HG02798 (cell line): Measurements from ENCODE around the gene DSG2.

Experiments used
- ATAC-seq: cut with Tn5 transposase; IDR thresholded peaks from one replicate; pipeline ENCODE4 v1.9.1; 2021; ENCODE audit warnings: mild to moderate bottlenecking; ENCODE audit not compliant: unreplicated experiment, poor library complexity

DSG2 gene

GRCh38 chr18:31549416-31549815 is 51.4 kb downstream of the DSG2 start:
- no peak for ATAC-seq

GRCh38 chr18:31551883-31552282 is 53.9 kb downstream of the DSG2 start:
- no peak for ATAC-seq

GRCh38 chr18:31553800-31554199 is 55.8 kb downstream of the DSG2 start:
- ATAC-seq = no peak

GRCh38 chr18:31554776-31555175 is 56.8 kb downstream of the DSG2 start:
- ATAC-seq = no peak

GRCh38 chr18:31555971-31556747 is 58.2 kb downstream of the DSG2 start:
- peak; percentile 67 for ATAC-seq

- no peak for ATAC-seq
Observed at GRCh38 chr18:31557446-31557845, 59.5 kb downstream of the DSG2 start.

GRCh38 chr18:31558567-31558966 is 60.6 kb downstream of the DSG2 start:
- no peak for ATAC-seq

- ATAC-seq = no peak
Observed at GRCh38 chr18:31562726-31563125, 64.7 kb downstream of the DSG2 start.

- ATAC-seq = no peak
Observed at GRCh38 chr18:31563778-31564177, 65.8 kb downstream of the DSG2 start.

GRCh38 chr18:31565345-31565744 is 67.4 kb downstream of the DSG2 start:
- no peak for ATAC-seq

GRCh38 chr18:31565782-31566512 is 68.0 kb downstream of the DSG2 start:
- ATAC-seq = no peak

- no peak for ATAC-seq
Observed at GRCh38 chr18:31566576-31567306, 68.8 kb downstream of the DSG2 start.

- ATAC-seq = no peak
Observed at GRCh38 chr18:31572368-31572767, 74.4 kb downstream of the DSG2 start.

- ATAC-seq = no peak
Observed at GRCh38 chr18:31573051-31573450, 75.1 kb downstream of the DSG2 start.

- no peak for ATAC-seq
Observed at GRCh38 chr18:31574359-31574758, 76.4 kb downstream of the DSG2 start.

GRCh38 chr18:31575515-31576257 is 77.7 kb downstream of the DSG2 start:
- ATAC-seq = no peak

- ATAC-seq = peak; percentile 71
Observed at GRCh38 chr18:31576670-31577069, 78.7 kb downstream of the DSG2 start.

- ATAC-seq = peak; percentile 30
Observed at GRCh38 chr18:31577195-31577594, 79.2 kb downstream of the DSG2 start.

GRCh38 chr18:31578126-31578525 is 80.1 kb downstream of the DSG2 start:
- no peak for ATAC-seq

GRCh38 chr18:31579375-31579774 is 81.4 kb downstream of the DSG2 start:
- no peak for ATAC-seq
